Hepatocyte (in vitro differentiated cells): ENCODE measurements around the gene LGR4.

Experiments
- CTCF ChIP-seq: fragments of 200-600 bp; sonication (generic); IDR thresholded peaks from 2 replicates; pipeline ENCODE4 v1.5.1; 2016; ENCODE audit warnings: antibody characterized with exemption, mild to moderate bottlenecking; ENCODE audit not compliant: poor library complexity
- EZH2 ChIP-seq: fragments of 200-600 bp; sonication (generic); IDR thresholded peaks from 2 replicates; pipeline ENCODE4 v1.6.1; 2016; ENCODE audit warnings: antibody characterized with exemption, mild to moderate bottlenecking, borderline replicate concordance
- EZH2phosphoT487 ChIP-seq: fragments of 200-600 bp; sonication (generic); IDR thresholded peaks from one replicate; pipeline ENCODE4 v1.6.1; 2018; ENCODE audit warnings: antibody characterized with exemption, mild to moderate bottlenecking, low read depth, moderate library complexity; ENCODE audit not compliant: unreplicated experiment, severe bottlenecking

- no peak for TF ChIP-seq EZH2phosphoT487
- TF ChIP-seq CTCF, result no peak
- TF ChIP-seq EZH2, result no peak
Observed at GRCh38 chr11:27401833-27402316, 70.7 kb downstream of the LGR4 start.
